Naive thymus-derived CD4-positive, alpha-beta T cell (primary cell): ENCODE results near the gene PHF1. TPM values are rescaled to one million over a fixed set of nuclear protein-coding genes. Genes with fewer than 3 reads are reported as not detected.
"Not testable (repeated sequence)": the region's sequence is repeated elsewhere in the genome, so short reads cannot be mapped to it uniquely, and the experiment has no call there.

ENCODE experiments used
- ATAC-seq: fragments of 150-1000 bp; cut with Tn5 transposase; 2 replicates; pipeline ENCODE4 v1.10.0; 2021; ENCODE audit warnings: mild to moderate bottlenecking, moderate library complexity
- CTCF ChIA-PET: fragments of 350-600 bp; sonication (Branson Sonifier 250); formaldehyde crosslinking; loops from one replicate; lab custom pipeline; 2021; ENCODE audit warnings: antibody characterized with exemption; lab: Charles Lee
- POLR2A ChIA-PET: fragments of 350-600 bp; sonication (Branson Sonifier 250); formaldehyde crosslinking; loops from one replicate; lab custom pipeline; 2021; ENCODE audit warnings: antibody characterized with exemption, inconsistent platforms; lab: Charles Lee
- DNase-seq, 9 donors: peaks; one replicate each; pipeline versions ENCODE4 v3.0.0 to v3.0.0-alpha.2; 2020 to 2022; ENCODE audit warnings: mixed read lengths in 1 of 9
- H3K27ac ChIP-seq: one replicate; pipeline ENCODE4 v1.7.0; 2013; ENCODE audit warnings: mild to moderate bottlenecking, low read depth, low read length, moderate library complexity
- H3K27me3 ChIP-seq, 2 donors: one replicate each; pipeline ENCODE4 v1.7.0; 2013; ENCODE audit warnings: low read length in 2 of 2, mild to moderate bottlenecking in 2 of 2, moderate library complexity in 2 of 2; ENCODE audit not compliant: control insufficient read depth in 2 of 2, insufficient read depth in 2 of 2
- H3K36me3 ChIP-seq, 3 experiments: 1 replicate in 2 of 3; 2 replicates in 1 of 3; pipeline ENCODE4 v1.7.0; 2013; ENCODE audit warnings: low read length in 3 of 3, mild to moderate bottlenecking in 3 of 3, moderate library complexity in 1 of 3; ENCODE audit not compliant: insufficient read depth in 3 of 3, control insufficient read depth in 2 of 3
- H3K4me1 ChIP-seq, 2 donors: one replicate each; pipeline ENCODE4 v1.7.0; 2013; ENCODE audit warnings: low read length in 2 of 2, mild to moderate bottlenecking in 2 of 2, moderate library complexity in 1 of 2; ENCODE audit not compliant: control insufficient read depth in 2 of 2, insufficient read depth in 2 of 2
- H3K4me3 ChIP-seq: 2 replicates; pipeline ENCODE4 v1.7.0; 2013; ENCODE audit warnings: mild to moderate bottlenecking, low read length
- H3K9me3 ChIP-seq, 3 experiments: 1 replicate in 2 of 3; 2 replicates in 1 of 3; pipeline ENCODE4 v1.7.0; 2013; ENCODE audit warnings: low read length in 3 of 3; ENCODE audit not compliant: control insufficient read depth in 2 of 3
- H3K27ac Mint-ChIP-seq, 9 donors: one replicate each; pipeline ENCODE4 v1.8.0; 2020 to 2022; ENCODE audit warnings: mixed read lengths in 9 of 9, mild to moderate bottlenecking in 8 of 9, moderate library complexity in 5 of 9, inconsistent platforms in 2 of 9
- H3K27me3 Mint-ChIP-seq, 5 donors: one replicate each; pipeline ENCODE4 v1.8.0; 2021 to 2022; ENCODE audit warnings: mixed read lengths in 5 of 5, mild to moderate bottlenecking in 1 of 5
- H3K36me3 Mint-ChIP-seq, 5 donors: one replicate each; pipeline ENCODE4 v1.8.0; 2020 to 2022; ENCODE audit warnings: mixed read lengths in 5 of 5, mild to moderate bottlenecking in 3 of 5, inconsistent platforms in 1 of 5
- H3K4me1 Mint-ChIP-seq, 7 donors: one replicate each; pipeline ENCODE4 v1.8.0; 2020 to 2022; ENCODE audit warnings: mixed read lengths in 7 of 7, mild to moderate bottlenecking in 3 of 7, inconsistent platforms in 1 of 7
- H3K4me3 Mint-ChIP-seq, 10 donors: one replicate each; pipeline ENCODE4 v1.8.0; 2020 to 2022; ENCODE audit warnings: mild to moderate bottlenecking in 10 of 10, mixed read lengths in 10 of 10, moderate library complexity in 6 of 10, inconsistent platforms in 2 of 10
- H3K9me3 Mint-ChIP-seq, 11 donors: one replicate each; pipeline ENCODE4 v1.8.0; 2020 to 2022; ENCODE audit warnings: mixed read lengths in 11 of 11, mild to moderate bottlenecking in 4 of 11, inconsistent platforms in 1 of 11, moderate library complexity in 1 of 11
- intact Hi-C, 2 donors: fragments of 100-400 bp; cut with micrococcal nuclease; formaldehyde crosslinking; loops; one replicate each; pipeline ENCODE4 v1.15.1; 2023
- polyA plus RNA-seq, 2 donors: library from polyadenylated mRNA; unstranded; fragments of 300-500 nt; fragmentation: Illumina TruSeq; gene quantifications; one replicate each; pipeline ENCODE4 v1.2.3, GENCODE V29; 2021
- total RNA-seq, 6 experiments: library from RNA in 5 of 6; stranded (reverse) in 5 of 6; gene quantifications; 1 replicate in 5 of 6; 2 replicates in 1 of 6; pipeline ENCODE4 v1.2.3 and lab custom pipeline; 2021 to 2026

Gene PHF1
- total RNA-seq, result 100 to 1,000 TPM in 4 of 5 experiments, 10 to 100 TPM in 1; 37.8 to 356 (median 235) TPM
- 10 to 100 TPM; 58.6 to 88.3 TPM for polyA plus RNA-seq
- 516 reads per million, percentile 98 among the genes with 10 or more reads in this experiment for total RNA-seq (lab: John Stamatoyannopoulos, UW)

- POLR2A ChIA-PET, result interaction anchor here (0.7 to 6.2 kb wide), 10 partner anchors 8 to 1548 kb away, joined by 3 to 39 read pairs (median 6); partner anchors contain the start of genes B3GALT4, NEU1 and SYNGAP1
- ATAC-seq, result peak; percentile 71
- H3K36me3 ChIP-seq, result peaks cover 5 to 43% (median 14%) of the 10 kb centered on the region in 3 experiments
Observed at GRCh38 chr6:33410711-33411631, at the start of gene PHF1. Gene PHF1, plus strand, starts transcription at chr6:33411014. Its CDS starts 1,250 bp downstream, at chr6:33412264.

GRCh38 chr6:33363486-33363885, 47.3 kb upstream of the PHF1 start:
- H3K4me3 ChIP-seq, H3K27me3 ChIP-seq, DNase-seq, ATAC-seq, H3K9me3 Mint-ChIP-seq, H3K9me3 ChIP-seq, intact Hi-C loops, H3K4me1 Mint-ChIP-seq, H3K36me3 Mint-ChIP-seq, H3K36me3 ChIP-seq, POLR2A ChIA-PET, H3K27ac ChIP-seq, H3K4me1 ChIP-seq, H3K27ac Mint-ChIP-seq, H3K4me3 Mint-ChIP-seq: not testable (repeated sequence)
- CTCF ChIA-PET, result interaction anchor here (0.6 kb wide), 1 partner anchor 173 kb away, joined by 9 read pairs; no protein-coding TSS in a partner anchor
- peaks cover 0 to 19% (median 0%) of the 10 kb centered on the region in 5 donors for H3K27me3 Mint-ChIP-seq

More at GRCh38 chr6:33410711-33411631, at the start of gene PHF1:
- no peaks in the 10 kb centered on the region for H3K27me3 Mint-ChIP-seq
- no peaks in the 10 kb centered on the region for H3K27me3 ChIP-seq
- H3K36me3 Mint-ChIP-seq, result peaks cover 3 to 25% (median 18%) of the 10 kb centered on the region in 5 donors
- peaks cover 0 to 5% (median 0%) of the 10 kb centered on the region in 11 donors for H3K9me3 Mint-ChIP-seq
- peak within 1 kb of the TSS; percentile 85 to 95 (median 91) for H3K4me3 Mint-ChIP-seq
- DNase-seq, result peak in 4 of 9 donors; percentile 72 to 88 (median 84)
- peak within 1 kb of the TSS; percentile 100 for H3K27ac ChIP-seq
- CTCF ChIA-PET, result no interaction called here
- no peaks in the 10 kb centered on the region for H3K9me3 ChIP-seq
- peaks cover 25 to 61% (median 54%) of the 10 kb centered on the region in 7 donors for H3K4me1 Mint-ChIP-seq
- H3K4me1 ChIP-seq, result peaks cover 32 to 44% of the 10 kb centered on the region in 2 donors
- intact Hi-C loops, result loop anchor here (1.0 to 10.0 kb wide), 24 partner anchors 7 to 1746 kb away; partner anchors contain the start of genes CUTA (in 2 of the 2), KIFC1 (in 2 of the 2), RXRB (in 2 of the 2) and SLC39A7 (in 2 of the 2)
- peak within 1 kb of the TSS; percentile 65 to 99 (median 97) for H3K27ac Mint-ChIP-seq
- H3K4me3 ChIP-seq, result peak within 1 kb of the TSS; percentile 83

- H3K36me3 Mint-ChIP-seq, H3K27me3 ChIP-seq, H3K4me3 ChIP-seq, POLR2A ChIA-PET, DNase-seq, H3K9me3 ChIP-seq, H3K27ac ChIP-seq, intact Hi-C loops, H3K36me3 ChIP-seq, H3K9me3 Mint-ChIP-seq, H3K4me3 Mint-ChIP-seq, CTCF ChIA-PET, H3K4me1 ChIP-seq, H3K4me1 Mint-ChIP-seq: not testable (repeated sequence)
- H3K27me3 Mint-ChIP-seq, result peaks cover 0 to 12% (median 0%) of the 10 kb centered on the region in 5 donors
- ATAC-seq, result peak; percentile 54
- peak overlapping the region in 1 of 9 donors; percentile 52 for H3K27ac Mint-ChIP-seq
Observed at GRCh38 chr6:33364475-33365205, 46.2 kb upstream of the PHF1 start.

GRCh38 chr6:33365206-33365971, 45.4 kb upstream of the PHF1 start:
- POLR2A ChIA-PET, H3K4me1 ChIP-seq, H3K4me3 Mint-ChIP-seq, H3K36me3 Mint-ChIP-seq, DNase-seq, ATAC-seq, H3K27me3 Mint-ChIP-seq, H3K9me3 Mint-ChIP-seq, H3K27ac ChIP-seq, H3K9me3 ChIP-seq, H3K36me3 ChIP-seq, H3K27ac Mint-ChIP-seq, CTCF ChIA-PET, intact Hi-C loops, H3K4me1 Mint-ChIP-seq, H3K27me3 ChIP-seq, H3K4me3 ChIP-seq: not testable (repeated sequence)

GRCh38 chr6:33367009-33367714, 43.7 kb upstream of the PHF1 start:
- CTCF ChIA-PET, result no interaction called here
- no peak for DNase-seq
- H3K9me3 Mint-ChIP-seq, result no peaks in the 10 kb centered on the region
- H3K4me3 Mint-ChIP-seq, result no peak overlapping the region
- no peak overlapping the region for H3K4me3 ChIP-seq
- peaks cover 0 to 5% (median 0%) of the 10 kb centered on the region in 7 donors for H3K4me1 Mint-ChIP-seq
- ATAC-seq, result no peak
- no peaks in the 10 kb centered on the region for H3K27me3 Mint-ChIP-seq
- POLR2A ChIA-PET, result interaction anchor here (0.6 to 0.7 kb wide), 2 partner anchors 388 to 1585 kb away, joined by 3 to 4 read pairs; no protein-coding TSS in a partner anchor
- intact Hi-C loops, result no loop called here
- no peak overlapping the region for H3K27ac ChIP-seq
- H3K27me3 ChIP-seq, result no peaks in the 10 kb centered on the region
- peak overlapping the region in 1 of 9 donors; percentile 51 for H3K27ac Mint-ChIP-seq
- no peaks in the 10 kb centered on the region for H3K9me3 ChIP-seq
- no peaks in the 10 kb centered on the region for H3K4me1 ChIP-seq
- H3K36me3 Mint-ChIP-seq, result no peaks in the 10 kb centered on the region
- no peaks in the 10 kb centered on the region for H3K36me3 ChIP-seq
